B cell (primary cell): Measurements from ENCODE around the gene IRX3. TPM values are rescaled to one million over a fixed set of nuclear protein-coding genes. Genes with fewer than 3 reads are reported as not detected.
"Not testable (repeated sequence)": the region's sequence is repeated elsewhere in the genome, so short reads cannot be mapped to it uniquely, and the experiment has no call there.

Experiments
- ATAC-seq: fragments of 200-7000 bp; cut with Tn5 transposase; one replicate; pipeline ENCODE4 v1.10.0; 2021; ENCODE audit warnings: low read depth, mild to moderate bottlenecking, moderate number of reproducible peaks, moderate library complexity
- CTCF ChIA-PET: fragments of 350-600 bp; sonication (Branson Sonifier 250); formaldehyde crosslinking; loops from one replicate; lab custom pipeline; 2021; ENCODE audit warnings: antibody characterized with exemption, inconsistent platforms; lab: Charles Lee
- POLR2A ChIA-PET: fragments of 350-600 bp; sonication (Branson Sonifier 250); formaldehyde crosslinking; loops from one replicate; lab custom pipeline; 2021; ENCODE audit warnings: antibody characterized with exemption; lab: Charles Lee
- DNase-seq: peaks from one replicate; pipeline ENCODE4 v3.0.0; 2013
- H2AFZ ChIP-seq: 2 replicates; pipeline ENCODE4 v1.6.1; 2012; ENCODE audit warnings: mild to moderate bottlenecking, low read depth, low read length; ENCODE audit not compliant: insufficient read depth, poor library complexity, severe bottlenecking
- H3K27ac ChIP-seq, 2 donors: 1 replicate in 1 of 2; 2 replicates in 1 of 2; pipeline ENCODE4 v1.5.1; 2012 to 2013; ENCODE audit warnings: low read length in 2 of 2, mild to moderate bottlenecking in 2 of 2, moderate library complexity in 1 of 2
- H3K27me3 ChIP-seq, 4 experiments: fragments of 200-600 bp in 1 of 4; sonication (generic) in 1 of 4; replicated peaks in 1 of 4; 1 replicate in 2 of 4; 2 replicates in 2 of 4; pipeline versions ENCODE4 v1.6.1 to v1.7.0; 2013 to 2016; ENCODE audit warnings: low read length in 3 of 4, mild to moderate bottlenecking in 2 of 4, mixed read lengths in 1 of 4, moderate library complexity in 1 of 4; ENCODE audit not compliant: insufficient read depth in 4 of 4, control insufficient read depth in 3 of 4; ENCODE audit errors: control extremely low read depth in 1 of 4
- H3K36me3 ChIP-seq, 2 experiments: replicated peaks in 1 of 2; 1 replicate in 1 of 2; 2 replicates in 1 of 2; pipeline versions ENCODE4 v1.6.1 to v1.7.1; 2013; ENCODE audit warnings: low read length in 1 of 2; ENCODE audit not compliant: insufficient read depth in 2 of 2, control insufficient read depth in 1 of 2; ENCODE audit errors: control extremely low read depth in 1 of 2, extremely low read depth in 1 of 2
- H3K4me1 ChIP-seq, 2 donors: fragments of 200-600 bp in 1 of 2; sonication (generic) in 1 of 2; 1 replicate in 1 of 2; 2 replicates in 1 of 2; pipeline versions ENCODE4 v1.5.1 to v1.6.1; 2013 to 2017; ENCODE audit warnings: low read length in 2 of 2; ENCODE audit not compliant: control insufficient read depth in 2 of 2, insufficient read depth in 2 of 2
- H3K4me2 ChIP-seq: replicated peaks from 2 replicates; pipeline ENCODE3; 2012; ENCODE audit warnings: mild to moderate bottlenecking, low read depth, low read length; ENCODE audit not compliant: poor library complexity, severe bottlenecking
- H3K4me3 ChIP-seq, 5 experiments: fragments of 200-600 bp in 1 of 5; sonication (generic) in 1 of 5; 1 replicate in 3 of 5; 2 replicates in 2 of 5; pipeline versions ENCODE4 v1.5.1 to v1.7.0; 2011 to 2016; ENCODE audit warnings: low read length in 4 of 5, mild to moderate bottlenecking in 4 of 5, low read depth in 2 of 5, control low read depth in 1 of 5, moderate library complexity in 1 of 5; ENCODE audit not compliant: insufficient read depth in 1 of 5; ENCODE audit errors: control extremely low read depth in 1 of 5, extremely low read depth in 1 of 5
- H3K79me2 ChIP-seq: fragments of 200-600 bp; sonication (generic); one replicate; pipeline ENCODE4 v1.6.0; 2016; ENCODE audit warnings: low read length; ENCODE audit not compliant: control insufficient read depth, insufficient read depth
- H3K9ac ChIP-seq: fragments of 200-600 bp; sonication (generic); 2 replicates; pipeline ENCODE4 v1.6.1; 2017; ENCODE audit warnings: mild to moderate bottlenecking, low read length, moderate library complexity
- H3K9me3 ChIP-seq, 3 donors: one replicate each; pipeline versions ENCODE4 v1.6.1 to v1.7.1; 2013; ENCODE audit warnings: low read length in 2 of 3; ENCODE audit not compliant: control insufficient read depth in 2 of 3, insufficient read depth in 1 of 3; ENCODE audit errors: control extremely low read depth in 1 of 3
- H4K20me1 ChIP-seq: 2 replicates; pipeline ENCODE4 v1.6.0; 2012; ENCODE audit warnings: mild to moderate bottlenecking, low read length; ENCODE audit not compliant: insufficient read depth, control insufficient read depth, poor library complexity, severe bottlenecking
- H3K27ac Mint-ChIP-seq: one replicate; pipeline ENCODE4 v1.8.0; 2021; ENCODE audit warnings: mixed read lengths
- H3K27me3 Mint-ChIP-seq: one replicate; pipeline ENCODE4 v1.8.0; 2021; ENCODE audit warnings: mixed read lengths
- H3K4me1 Mint-ChIP-seq: one replicate; pipeline ENCODE4 v1.8.0; 2021; ENCODE audit warnings: mixed read lengths
- H3K4me3 Mint-ChIP-seq: one replicate; pipeline ENCODE4 v1.8.0; 2021; ENCODE audit warnings: mixed read lengths
- H3K9me3 Mint-ChIP-seq: one replicate; pipeline ENCODE4 v1.8.0; 2022; ENCODE audit warnings: mixed read lengths; ENCODE audit not compliant: insufficient read depth
- EZH2 ChIP-seq: IDR thresholded peaks from 2 replicates; pipeline ENCODE4 v1.6.1; 2012; ENCODE audit warnings: borderline replicate concordance, low read depth, mild to moderate bottlenecking, moderate library complexity, low read length; ENCODE audit not compliant: insufficient read depth, poor library complexity, severe bottlenecking
- WGBS: methylation state at CpG from one replicate; pipeline ENCODE4 v1.1.5; 2013; ENCODE audit warnings: missing lambda C conversion rate; ENCODE audit not compliant: insufficient coverage; 5-methylcytosine and 5-hydroxymethylcytosine counted together
- intact Hi-C: fragments of 100-400 bp; cut with micrococcal nuclease; formaldehyde crosslinking; loops from one replicate; pipeline ENCODE4 v1.10.0; 2022
- polyA plus RNA-seq: library from polyadenylated mRNA; depleted of rRNA; stranded (reverse); fragments of >200 nt; gene quantifications from 2 replicates; pipeline ENCODE4 v1.2.3, GENCODE V29; 2012
- total RNA-seq, 2 donors: library from RNA; stranded (reverse); fragments of 120-200 nt in 1 of 2; gene quantifications; 1 replicate in 1 of 2; 2 replicates in 1 of 2; pipeline versions ENCODE4 v1.2.3 to v1.2.4, GENCODE V29; 2013 to 2022
- TF ChIP-seq, protein P1 (sequence below): fragments of 200-600 bp; IDR thresholded peaks from one replicate; pipeline ENCODE4 v1.8.0; 2022; ENCODE audit warnings: antibody characterized with exemption, mild to moderate bottlenecking

IRX3 gene
- total and polyA plus RNA-seq, 2 donors (not counting 1 experiment from before 2014, with no cell fraction given), result not detected

DNA sequence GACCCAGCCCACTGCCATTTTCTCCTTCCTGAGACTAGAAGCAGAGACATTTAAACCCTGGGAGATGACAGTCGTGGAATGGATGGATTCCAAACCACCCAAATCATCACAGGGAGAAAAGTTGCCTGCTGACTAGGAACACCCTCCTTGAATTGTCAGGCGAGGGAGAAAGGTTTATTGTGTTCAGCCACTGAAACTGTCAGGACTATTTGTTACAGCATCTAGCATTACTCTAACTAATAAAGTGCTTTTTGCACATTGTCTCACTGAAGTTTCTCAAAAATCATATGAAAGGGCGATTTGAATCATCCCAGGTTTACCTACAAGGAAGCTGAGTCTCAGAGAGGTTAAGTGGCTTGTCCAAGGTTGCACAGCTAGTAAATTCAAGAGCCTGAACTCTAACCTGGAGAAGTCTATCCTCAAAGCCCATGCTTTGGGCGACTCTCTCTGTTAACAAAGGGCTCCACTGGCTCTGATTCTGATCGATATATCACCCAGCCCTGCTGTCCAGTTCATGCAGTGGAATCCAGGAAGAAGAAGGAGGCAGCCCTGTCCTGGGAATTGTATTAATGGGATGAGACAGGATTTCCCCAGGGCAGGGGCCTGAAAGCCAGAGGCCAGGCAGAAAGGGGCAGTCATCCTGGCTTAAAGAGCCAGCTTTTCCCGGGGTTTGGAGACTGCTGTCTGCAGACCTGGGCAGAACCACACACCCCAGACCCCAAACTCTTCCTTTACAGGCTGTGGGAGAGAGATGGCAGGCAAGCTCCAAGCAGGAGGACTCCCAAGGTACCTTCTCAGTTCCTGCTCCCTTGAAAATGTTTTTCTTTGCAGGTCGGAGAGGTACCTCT lies 37.5 kb downstream of the IRX3 start:
- Mint-ChIP-seq H3K4me1 (no peaks in the 10 kb centered on the region), H3K27me3 (peaks cover under 1% of the 10 kb centered on the region), H3K27ac (no peak overlapping the region), H3K4me3 (no peak overlapping the region), H3K9me3 (peaks cover 3% of the 10 kb centered on the region)
- Histone ChIP-seq H3K27ac (no peak overlapping the region), H3K9ac (no peak overlapping the region), H3K27me3 (no peaks in the 10 kb centered on the region), H4K20me1 (no peaks in the 10 kb centered on the region), H3K4me1 (no peaks in the 10 kb centered on the region), H2AFZ (no peak overlapping the region), H3K4me2 (no peak overlapping the region), H3K4me3 (no peak overlapping the region), H3K9me3 (peaks cover 0 to 16% (median 0%) of the 10 kb centered on the region in 3 donors), H3K36me3 (no peaks in the 10 kb centered on the region), H3K79me2 (no peaks in the 10 kb centered on the region)
- ChIA-PET CTCF (no interaction called here), POLR2A (no interaction called here)
- intact Hi-C loops, result no loop called here
- 73% methylated on average over 2 of the region's 7 CpGs for WGBS
- no peak for TF ChIP-seq EZH2
- TF ChIP-seq, protein P1, sequence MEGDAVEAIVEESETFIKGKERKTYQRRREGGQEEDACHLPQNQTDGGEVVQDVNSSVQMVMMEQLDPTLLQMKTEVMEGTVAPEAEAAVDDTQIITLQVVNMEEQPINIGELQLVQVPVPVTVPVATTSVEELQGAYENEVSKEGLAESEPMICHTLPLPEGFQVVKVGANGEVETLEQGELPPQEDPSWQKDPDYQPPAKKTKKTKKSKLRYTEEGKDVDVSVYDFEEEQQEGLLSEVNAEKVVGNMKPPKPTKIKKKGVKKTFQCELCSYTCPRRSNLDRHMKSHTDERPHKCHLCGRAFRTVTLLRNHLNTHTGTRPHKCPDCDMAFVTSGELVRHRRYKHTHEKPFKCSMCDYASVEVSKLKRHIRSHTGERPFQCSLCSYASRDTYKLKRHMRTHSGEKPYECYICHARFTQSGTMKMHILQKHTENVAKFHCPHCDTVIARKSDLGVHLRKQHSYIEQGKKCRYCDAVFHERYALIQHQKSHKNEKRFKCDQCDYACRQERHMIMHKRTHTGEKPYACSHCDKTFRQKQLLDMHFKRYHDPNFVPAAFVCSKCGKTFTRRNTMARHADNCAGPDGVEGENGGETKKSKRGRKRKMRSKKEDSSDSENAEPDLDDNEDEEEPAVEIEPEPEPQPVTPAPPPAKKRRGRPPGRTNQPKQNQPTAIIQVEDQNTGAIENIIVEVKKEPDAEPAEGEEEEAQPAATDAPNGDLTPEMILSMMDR, result no peak
- ATAC-seq, result no peak
- no peak for DNase-seq

DNA sequence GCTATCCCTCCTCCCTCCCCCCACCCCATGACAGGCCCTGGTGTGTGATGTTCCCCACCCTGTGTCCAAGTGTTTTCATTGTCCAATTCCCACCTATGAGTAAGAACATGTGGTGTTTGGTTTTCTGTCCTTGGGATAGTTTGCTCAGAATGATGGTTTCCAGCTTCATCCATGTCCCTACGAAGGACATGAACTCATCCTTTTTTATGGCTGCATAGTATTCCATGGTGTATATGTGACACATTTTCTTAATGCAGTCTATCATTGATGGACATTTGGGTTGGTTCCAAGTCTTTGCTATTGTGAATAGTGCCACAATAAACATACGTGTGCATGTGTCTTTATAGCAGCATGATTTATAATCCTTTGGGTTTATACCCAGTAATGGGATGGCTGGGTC lies 38.9 kb downstream of the IRX3 start:
- intact Hi-C loops, H4K20me1 ChIP-seq, ATAC-seq, H3K79me2 ChIP-seq, H3K4me1 ChIP-seq, H3K27ac ChIP-seq, H3K27ac Mint-ChIP-seq, H3K36me3 ChIP-seq, H3K4me1 Mint-ChIP-seq, CTCF ChIA-PET, H3K9ac ChIP-seq, H3K4me3 Mint-ChIP-seq, DNase-seq, H3K4me3 ChIP-seq, H3K27me3 ChIP-seq, H3K9me3 Mint-ChIP-seq, H2AFZ ChIP-seq, H3K27me3 Mint-ChIP-seq, POLR2A ChIA-PET, H3K4me2 ChIP-seq: not testable (repeated sequence)
- peaks cover 0 to 14% (median 0%) of the 10 kb centered on the region in 3 donors for H3K9me3 ChIP-seq
- 100% methylated on average over 1 of the region's 2 CpGs for WGBS
